Inflammatory macrophage treated with lipopolysaccharide for 4 hours (primary cell): Measurements from ENCODE around the gene LIFR.
"Not testable (repeated sequence)": the region's sequence is repeated elsewhere in the genome, so short reads cannot be mapped to it uniquely, and the experiment has no call there.

Experiments used
- DNase-seq: peaks from one replicate; pipeline ENCODE4 v3.0.0-alpha.2; 2020

LIFR gene

GRCh38 chr5:38546691-38547146 is 9.7 kb downstream of the LIFR start:
- DNase-seq = no peak

- DNase-seq = no peak
Observed at GRCh38 chr5:38543886-38544285, 12.6 kb downstream of the LIFR start.

GRCh38 chr5:38543074-38543473 is 13.4 kb downstream of the LIFR start:
- no peak for DNase-seq

- DNase-seq = no peak
Observed at GRCh38 chr5:38541174-38541725, 15.2 kb downstream of the LIFR start.

- DNase-seq = no peak
Observed at GRCh38 chr5:38540314-38540713, 16.1 kb downstream of the LIFR start.

GRCh38 chr5:38538161-38538560 is 18.3 kb downstream of the LIFR start:
- DNase-seq = no peak

GRCh38 chr5:38537505-38537904 is 18.9 kb downstream of the LIFR start:
- no peak for DNase-seq

- DNase-seq = no peak
Observed at GRCh38 chr5:38536968-38537367, 19.5 kb downstream of the LIFR start.

GRCh38 chr5:38535845-38536244 is 20.6 kb downstream of the LIFR start:
- no peak for DNase-seq

- no peak for DNase-seq
Observed at GRCh38 chr5:38535248-38535750, 21.1 kb downstream of the LIFR start.

GRCh38 chr5:38534156-38534453 is 22.3 kb downstream of the LIFR start:
- no peak for DNase-seq

- DNase-seq = no peak
Observed at GRCh38 chr5:38533286-38534155, 22.9 kb downstream of the LIFR start.

GRCh38 chr5:38532165-38532669 is 24.2 kb downstream of the LIFR start:
- no peak for DNase-seq

- no peak for DNase-seq
Observed at GRCh38 chr5:38531518-38531917, 24.9 kb downstream of the LIFR start.

- DNase-seq = no peak
Observed at GRCh38 chr5:38529955-38530646, 26.3 kb downstream of the LIFR start.

GRCh38 chr5:38528162-38528703 is 28.2 kb downstream of the LIFR start:
- DNase-seq = no peak

GRCh38 chr5:38527475-38527874 is 29.0 kb downstream of the LIFR start:
- DNase-seq = peak; percentile 52

GRCh38 chr5:38524022-38524421 is 32.4 kb downstream of the LIFR start:
- DNase-seq = no peak

GRCh38 chr5:38519476-38519875 is 37.0 kb downstream of the LIFR start:
- DNase-seq = no peak

- DNase-seq = no peak
Observed at GRCh38 chr5:38518341-38518740, 38.1 kb downstream of the LIFR start.

- DNase-seq = not testable (repeated sequence)
Observed at GRCh38 chr5:38516649-38517048, 39.8 kb downstream of the LIFR start.

- no peak for DNase-seq
Observed at GRCh38 chr5:38515646-38516045, 40.8 kb downstream of the LIFR start.

GRCh38 chr5:38515092-38515491 is 41.4 kb downstream of the LIFR start:
- no peak for DNase-seq
